Measurements from ENCODE around the gene SESN3. TPM values are rescaled to one million over a fixed set of nuclear protein-coding genes. Genes with fewer than 3 reads are reported as not detected.

The SESN3 gene
- total and polyA plus RNA-seq, 2 experiments from 2014 or later: 2.9 to 19.2 TPM

DNA sequence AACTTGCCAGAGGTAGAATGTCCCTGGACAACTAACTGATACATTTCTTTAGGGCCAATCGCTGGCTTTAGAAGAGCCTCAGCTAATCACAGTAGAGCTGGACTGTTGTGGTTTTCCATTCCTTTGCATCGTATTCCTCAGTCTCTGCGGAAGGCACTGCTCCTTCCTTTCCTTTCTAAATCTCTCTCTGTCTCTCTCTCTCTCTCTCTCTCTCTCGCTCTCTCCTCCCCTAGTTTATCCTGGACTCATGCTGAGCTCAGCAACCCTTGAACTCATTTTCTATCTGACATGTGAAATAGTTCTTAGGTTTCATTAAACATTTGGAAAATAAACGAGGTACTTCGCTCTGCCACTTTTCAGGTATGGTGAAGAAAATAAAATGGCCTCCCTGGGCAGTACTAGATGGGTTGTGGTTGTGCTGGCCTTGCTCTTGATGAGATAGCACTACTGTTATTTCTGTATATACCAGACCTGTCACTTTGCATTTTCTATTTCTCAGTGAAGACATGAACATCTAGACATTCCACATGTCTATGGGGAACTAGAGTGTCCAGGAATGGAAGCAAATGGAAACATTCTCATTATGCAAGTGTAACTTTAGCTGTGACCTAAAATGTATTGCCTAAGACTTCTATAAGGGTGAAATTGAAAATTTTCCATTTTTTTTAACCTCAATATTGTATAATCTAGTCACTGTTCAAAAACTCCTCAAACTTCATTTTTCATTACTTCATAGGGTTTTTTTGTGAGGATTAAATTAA, 12.0 kb upstream of the SESN3 start:
- Histone ChIP-seq H3K4me1 (ENCODE audit: insufficient read depth) (peaks cover 8% of the 10 kb centered on the region; the same call in 1 of the 2 replicates), H3F3A (ENCODE audit: insufficient read depth) (0 out of 2 replicates have a peak, but pooled peaks cover 5% of the 10 kb centered on the region), H3K27ac (no peak overlapping the region), H3K9me3 (ENCODE audit: low read depth) (no peaks in the 10 kb centered on the region), H3K27me3 (replicated peaks; ENCODE audit: insufficient read depth) (no peaks in the 10 kb centered on the region), H3K79me2 (ENCODE audit: insufficient read depth) (no peaks in the 10 kb centered on the region), H3K4me2 (ENCODE audit: unreplicated experiment) (no peak overlapping the region), H3K9ac (no peak overlapping the region), H3K9me2 (ENCODE audit: insufficient read depth) (no peaks in the 10 kb centered on the region), H4K20me1 (ENCODE audit: insufficient read depth) (no peaks in the 10 kb centered on the region), H3K36me3 (ENCODE audit: low read depth) (no peaks in the 10 kb centered on the region), H3K4me3 (no peak overlapping the region), H2AFZ (no peak overlapping the region)
- TF ChIP-seq EZH2 (IDR thresholded peaks at IDR 0.05; ENCODE audit: insufficient read depth, poor library complexity, severe bottlenecking) (no peak), EZH2phosphoT487 (IDR thresholded peaks at IDR 0.05; ENCODE audit: insufficient read depth, low read depth) (no peak)
- in situ Hi-C loops (cut with MboI): no loop called here
- no peak for DNase-seq
- WGBS, 2 experiments (ENCODE audit: low coverage in 1 of 2, low lambda C conversion rate in 2 of 2, missing lambda C conversion rate in 2 of 2): 93 to 94% methylated on average over 6 of the region's 6 CpGs

DNA sequence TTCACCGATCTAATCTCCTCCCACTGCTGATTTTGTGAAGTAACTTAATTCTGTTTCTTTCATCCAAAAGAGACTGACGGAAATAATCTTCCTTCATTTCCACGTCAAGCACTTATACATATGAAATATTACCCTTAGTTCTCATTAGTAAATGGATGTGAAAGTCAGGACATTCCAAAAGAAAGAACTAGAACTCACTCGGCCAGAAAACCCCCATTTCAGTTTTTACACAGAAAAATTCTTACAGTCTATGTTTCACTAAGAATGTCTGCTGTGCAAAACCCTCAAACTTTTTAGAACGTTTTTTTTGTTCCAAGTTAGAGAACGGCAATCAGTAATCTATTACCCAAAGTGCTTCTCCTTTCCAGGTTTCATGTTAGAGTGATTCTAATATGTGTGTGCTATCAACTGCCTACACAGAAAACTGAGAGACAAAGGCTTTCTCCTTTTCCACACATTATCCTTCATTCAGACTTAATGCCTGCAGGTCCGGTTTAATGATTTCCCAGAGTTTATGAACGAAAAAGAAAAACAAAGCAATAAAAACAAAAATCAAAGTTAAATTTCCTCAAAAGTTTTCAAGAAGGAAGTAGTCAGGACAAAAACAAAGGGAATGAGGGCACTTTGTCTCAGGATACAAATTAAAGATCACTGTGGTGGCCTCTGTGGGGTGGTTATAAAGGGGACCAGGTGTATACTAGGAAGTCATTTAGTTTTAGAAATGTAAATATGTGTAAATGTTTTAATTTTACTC, 11.3 kb upstream of the SESN3 start:
- in situ Hi-C loops (cut with MboI): no loop called here
- WGBS, 2 experiments (ENCODE audit: low coverage in 1 of 2, low lambda C conversion rate in 2 of 2, missing lambda C conversion rate in 2 of 2): 50 to 53% methylated on average over 8 of the region's 8 CpGs

DNA sequence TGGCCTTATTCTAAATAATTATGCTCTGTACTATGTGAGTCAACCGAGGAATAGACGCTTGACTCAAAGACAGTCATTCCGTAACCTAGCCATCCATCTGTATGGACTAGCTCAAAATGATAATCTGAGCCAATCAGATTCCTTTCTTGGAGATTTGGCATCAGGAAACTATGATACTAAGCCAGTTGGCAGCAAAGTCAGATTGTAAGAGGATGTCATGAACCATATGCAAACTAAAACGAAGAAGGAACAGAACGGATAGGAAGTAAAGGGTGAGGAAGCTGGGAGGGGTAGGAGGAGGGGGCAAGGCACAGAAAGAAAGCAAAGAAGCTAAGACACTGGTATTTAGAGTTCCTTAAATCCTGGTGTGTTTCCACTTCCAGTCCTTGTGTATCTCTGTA, 10.7 kb upstream of the SESN3 start:
- Histone ChIP-seq H3K27ac (no peak overlapping the region), H3K79me2 (ENCODE audit: insufficient read depth) (no peaks in the 10 kb centered on the region), H3K9ac (no peak overlapping the region), H3K27me3 (replicated peaks; ENCODE audit: insufficient read depth) (no peaks in the 10 kb centered on the region), H3K9me3 (ENCODE audit: low read depth) (no peaks in the 10 kb centered on the region), H3K9me2 (ENCODE audit: insufficient read depth) (no peaks in the 10 kb centered on the region), H3K4me1 (ENCODE audit: insufficient read depth) (peaks cover 8% of the 10 kb centered on the region; the same call in 1 of the 2 replicates), H2AFZ (peak overlapping the region; percentile 44; the same call in 1 of the 2 replicates), H4K20me1 (ENCODE audit: insufficient read depth) (no peaks in the 10 kb centered on the region), H3K36me3 (ENCODE audit: low read depth) (no peaks in the 10 kb centered on the region), H3F3A (ENCODE audit: insufficient read depth) (0 out of 2 replicates have a peak, but pooled peaks cover 5% of the 10 kb centered on the region), H3K4me2 (ENCODE audit: unreplicated experiment) (no peak overlapping the region), H3K4me3 (0 out of 2 replicates have a peak overlapping the region, but pooled peaks have one; percentile 4)
- 57 to 58% methylated on average over 5 of the region's 5 CpGs for WGBS, 2 experiments (ENCODE audit: low coverage in 1 of 2, low lambda C conversion rate in 2 of 2, missing lambda C conversion rate in 2 of 2)
- peak; percentile 56 for DNase-seq
- TF ChIP-seq EZH2 (IDR thresholded peaks at IDR 0.05; ENCODE audit: insufficient read depth, poor library complexity, severe bottlenecking) (no peak), EZH2phosphoT487 (IDR thresholded peaks at IDR 0.05; ENCODE audit: insufficient read depth, low read depth) (no peak)
- in situ Hi-C loops (cut with MboI): no loop called here

More for the DNA sequence above, 11.3 kb upstream of the SESN3 start:
- no peak overlapping the region for H3K27ac ChIP-seq
- TF ChIP-seq EZH2phosphoT487 (IDR thresholded peaks at IDR 0.05; ENCODE audit: insufficient read depth, low read depth) (no peak), EZH2 (IDR thresholded peaks at IDR 0.05; ENCODE audit: insufficient read depth, poor library complexity, severe bottlenecking) (no peak)
- no peaks in the 10 kb centered on the region for H3K9me3 ChIP-seq (ENCODE audit: low read depth)
- H3K36me3 ChIP-seq (ENCODE audit: low read depth): no peaks in the 10 kb centered on the region
- no peak for DNase-seq
- H3K9me2 ChIP-seq (ENCODE audit: insufficient read depth): no peaks in the 10 kb centered on the region
- H4K20me1 ChIP-seq (ENCODE audit: insufficient read depth): no peaks in the 10 kb centered on the region
- peaks cover 8% of the 10 kb centered on the region; the same call in 1 of the 2 replicates for H3K4me1 ChIP-seq (ENCODE audit: insufficient read depth)
- no peaks in the 10 kb centered on the region for H3K79me2 ChIP-seq (ENCODE audit: insufficient read depth)
- H3K27me3 ChIP-seq (replicated peaks; ENCODE audit: insufficient read depth): no peaks in the 10 kb centered on the region
- no peak overlapping the region for H3K4me2 ChIP-seq (ENCODE audit: unreplicated experiment)
- H3K4me3 ChIP-seq: 0 out of 2 replicates have a peak overlapping the region, but pooled peaks have one; percentile 4
- H2AFZ ChIP-seq: peak overlapping the region; percentile 44; the same call in 1 of the 2 replicates
- 0 out of 2 replicates have a peak, but pooled peaks cover 5% of the 10 kb centered on the region for H3F3A ChIP-seq (ENCODE audit: insufficient read depth)
- no peak overlapping the region for H3K9ac ChIP-seq

DNA sequence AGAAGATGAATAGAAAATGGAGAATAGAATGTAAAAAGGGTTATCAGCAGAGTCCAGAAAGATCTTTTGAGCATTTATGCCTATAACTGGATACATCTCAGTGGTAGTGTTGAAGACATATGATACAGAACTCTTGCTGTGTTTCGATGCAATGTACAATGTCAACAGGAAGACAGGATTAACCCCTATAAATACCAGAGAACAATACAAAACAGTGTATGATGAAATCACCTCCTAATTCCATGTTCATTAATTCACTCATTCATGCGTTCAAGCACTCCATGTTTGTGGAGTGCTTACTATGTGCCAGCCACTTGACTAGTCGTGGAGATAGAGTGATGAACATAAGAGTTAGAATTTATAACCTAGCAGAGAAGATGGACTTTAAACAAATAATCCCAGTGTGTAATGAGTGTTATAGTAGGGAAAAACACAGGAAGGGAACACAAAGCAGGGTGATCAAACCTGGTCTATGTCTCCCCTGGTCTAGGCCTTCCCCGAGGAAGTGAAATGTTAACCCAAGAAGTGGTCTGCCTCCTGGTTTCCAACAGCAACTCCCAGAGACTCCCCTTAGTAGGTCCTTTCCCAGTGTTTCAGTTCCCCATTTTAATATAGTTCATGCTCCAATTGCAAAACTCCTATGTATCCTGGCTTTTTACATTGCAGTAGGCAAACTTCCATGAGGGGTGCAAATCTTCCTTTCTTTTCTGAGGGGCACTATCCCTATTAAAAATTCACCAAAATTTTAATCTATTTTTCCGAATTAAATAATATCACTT, 9.1 kb upstream of the SESN3 start:
- no peak overlapping the region for H3K9ac ChIP-seq
- H3K4me1 ChIP-seq (ENCODE audit: insufficient read depth): peaks cover 8% of the 10 kb centered on the region; the same call in 1 of the 2 replicates
- no peak overlapping the region for H2AFZ ChIP-seq
- H3F3A ChIP-seq (ENCODE audit: insufficient read depth): no peaks in the 10 kb centered on the region
- H3K79me2 ChIP-seq (ENCODE audit: insufficient read depth): no peaks in the 10 kb centered on the region
- no peak overlapping the region for H3K4me2 ChIP-seq (ENCODE audit: unreplicated experiment)
- H4K20me1 ChIP-seq (ENCODE audit: insufficient read depth): no peaks in the 10 kb centered on the region
- H3K4me3 ChIP-seq: no peak overlapping the region
- DNase-seq: no peak
- TF ChIP-seq EZH2phosphoT487 (IDR thresholded peaks at IDR 0.05; ENCODE audit: insufficient read depth, low read depth) (no peak), EZH2 (IDR thresholded peaks at IDR 0.05; ENCODE audit: insufficient read depth, poor library complexity, severe bottlenecking) (no peak)
- H3K27me3 ChIP-seq (replicated peaks; ENCODE audit: insufficient read depth): no peaks in the 10 kb centered on the region
- H3K9me2 ChIP-seq (ENCODE audit: insufficient read depth): no peaks in the 10 kb centered on the region
- no peaks in the 10 kb centered on the region for H3K9me3 ChIP-seq (ENCODE audit: low read depth)
- no peaks in the 10 kb centered on the region for H3K36me3 ChIP-seq (ENCODE audit: low read depth)
- no peak overlapping the region for H3K27ac ChIP-seq
- 83 to 86% methylated on average over 5 of the region's 5 CpGs for WGBS, 2 experiments (ENCODE audit: low coverage in 1 of 2, low lambda C conversion rate in 2 of 2, missing lambda C conversion rate in 2 of 2)
- in situ Hi-C loops (cut with MboI): no loop called here

All from GM23248 (cell line).